GM12878 (cell line): ENCODE measurements around the gene TRAF2.

Experiments used
- ATF7 ChIP-seq: fragments of 450-650 bp; IDR thresholded peaks from 2 replicates; pipeline ENCODE4 v1.6.1; 2016; ENCODE audit warnings: low read depth, mild to moderate bottlenecking
- CHD4 ChIP-seq: fragments of 200-600 bp; sonication (generic); IDR thresholded peaks from 2 replicates; pipeline ENCODE4 v1.6.1; 2016; ENCODE audit warnings: mild to moderate bottlenecking
- FOXM1 ChIP-seq: IDR thresholded peaks from 2 replicates; pipeline ENCODE4 v1.6.1; 2012; ENCODE audit warnings: low read depth, mild to moderate bottlenecking, inconsistent platforms, low read length, moderate library complexity
- NR2C2 ChIP-seq: IDR thresholded peaks from 2 replicates; pipeline ENCODE4 v1.6.1; 2011; ENCODE audit warnings: borderline replicate concordance, low read depth; ENCODE audit not compliant: control insufficient read depth, insufficient read length
- SMAD1 ChIP-seq: fragments of 450-650 bp; IDR thresholded peaks from 2 replicates; pipeline ENCODE4 v1.6.1; 2018; ENCODE audit warnings: mild to moderate bottlenecking, low read depth; ENCODE audit not compliant: partially characterized antibody
- ZZZ3 ChIP-seq: IDR thresholded peaks from 2 replicates; pipeline ENCODE4 v1.6.1; 2011; ENCODE audit warnings: low read depth; ENCODE audit not compliant: control insufficient read depth, insufficient read length
- TF ChIP-seq, protein P1 (sequence below), 3 experiments: IDR thresholded peaks in 2 of 3; conservative IDR thresholded peaks in 1 of 3; 2 replicates each; pipeline ENCODE4 v1.5.1; 2011; ENCODE audit warnings: low read depth in 3 of 3, low read length in 3 of 3, mild to moderate bottlenecking in 3 of 3, control low read depth in 2 of 3, moderate library complexity in 2 of 3, inconsistent platforms in 1 of 3, mixed read lengths in 1 of 3; ENCODE audit not compliant: control insufficient read depth in 2 of 3, insufficient read depth in 1 of 3; ENCODE audit errors: extremely low read depth in 1 of 3

DNA sequence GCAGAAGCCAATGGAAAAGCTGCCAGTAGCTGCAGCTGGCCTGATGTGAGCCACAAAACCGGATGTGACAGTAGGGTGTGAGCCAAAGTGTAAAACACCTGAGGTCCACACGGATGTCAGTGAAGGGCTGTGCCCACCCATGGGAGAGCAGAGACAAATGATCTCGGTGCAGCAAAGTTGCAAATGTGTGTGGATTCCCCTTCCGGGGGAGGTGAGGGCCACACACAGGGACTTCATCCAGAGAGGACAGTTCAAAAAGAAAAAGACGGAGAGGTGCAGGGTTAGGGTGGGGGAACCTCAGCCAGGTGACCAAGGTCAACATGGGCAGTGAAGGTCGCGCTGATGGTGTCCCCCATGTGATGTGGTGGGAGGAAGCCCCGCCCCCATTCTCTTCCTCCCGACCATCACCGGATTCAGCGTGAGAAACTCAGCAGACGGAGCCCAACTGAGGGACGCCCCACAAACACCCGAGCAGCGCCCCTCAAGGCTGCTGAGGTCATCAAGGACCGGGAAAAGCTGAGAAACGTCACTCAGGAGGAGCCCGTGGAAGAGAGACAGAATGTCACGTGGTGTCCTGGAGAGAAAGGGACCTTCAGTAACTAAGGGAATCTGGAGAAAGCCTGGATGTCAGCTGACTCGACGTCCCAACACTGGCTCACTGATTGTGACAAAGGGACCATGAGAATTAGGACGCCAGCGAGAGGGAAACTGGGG is 79.6 kb downstream of the TRAF2 start:
- TF ChIP-seq, protein P1, sequence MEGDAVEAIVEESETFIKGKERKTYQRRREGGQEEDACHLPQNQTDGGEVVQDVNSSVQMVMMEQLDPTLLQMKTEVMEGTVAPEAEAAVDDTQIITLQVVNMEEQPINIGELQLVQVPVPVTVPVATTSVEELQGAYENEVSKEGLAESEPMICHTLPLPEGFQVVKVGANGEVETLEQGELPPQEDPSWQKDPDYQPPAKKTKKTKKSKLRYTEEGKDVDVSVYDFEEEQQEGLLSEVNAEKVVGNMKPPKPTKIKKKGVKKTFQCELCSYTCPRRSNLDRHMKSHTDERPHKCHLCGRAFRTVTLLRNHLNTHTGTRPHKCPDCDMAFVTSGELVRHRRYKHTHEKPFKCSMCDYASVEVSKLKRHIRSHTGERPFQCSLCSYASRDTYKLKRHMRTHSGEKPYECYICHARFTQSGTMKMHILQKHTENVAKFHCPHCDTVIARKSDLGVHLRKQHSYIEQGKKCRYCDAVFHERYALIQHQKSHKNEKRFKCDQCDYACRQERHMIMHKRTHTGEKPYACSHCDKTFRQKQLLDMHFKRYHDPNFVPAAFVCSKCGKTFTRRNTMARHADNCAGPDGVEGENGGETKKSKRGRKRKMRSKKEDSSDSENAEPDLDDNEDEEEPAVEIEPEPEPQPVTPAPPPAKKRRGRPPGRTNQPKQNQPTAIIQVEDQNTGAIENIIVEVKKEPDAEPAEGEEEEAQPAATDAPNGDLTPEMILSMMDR (IDR thresholded peaks at IDR 0.05 in 2 of 3, conservative IDR thresholded peaks at IDR 0.05 in 1 of 3; ENCODE audit: control insufficient read depth in 2 of 3, extremely low read depth in 1 of 3, insufficient read depth in 1 of 3, low read depth in 3 of 3, low read length in 3 of 3), result no peak
- TF ChIP-seq ATF7 (no peak), NR2C2 (no peak), CHD4 (no peak), FOXM1 (no peak), ZZZ3 (no peak), SMAD1 (no peak)
